Measurements from ENCODE around the gene PRR5L. TPM values are rescaled to one million over a fixed set of nuclear protein-coding genes. Genes with fewer than 3 reads are reported as not detected.

PRR5L gene
- polyA plus RNA-seq, 1 of the 3 experiments (the other 2 are of a cell fraction), result 0.46 TPM

DNA sequence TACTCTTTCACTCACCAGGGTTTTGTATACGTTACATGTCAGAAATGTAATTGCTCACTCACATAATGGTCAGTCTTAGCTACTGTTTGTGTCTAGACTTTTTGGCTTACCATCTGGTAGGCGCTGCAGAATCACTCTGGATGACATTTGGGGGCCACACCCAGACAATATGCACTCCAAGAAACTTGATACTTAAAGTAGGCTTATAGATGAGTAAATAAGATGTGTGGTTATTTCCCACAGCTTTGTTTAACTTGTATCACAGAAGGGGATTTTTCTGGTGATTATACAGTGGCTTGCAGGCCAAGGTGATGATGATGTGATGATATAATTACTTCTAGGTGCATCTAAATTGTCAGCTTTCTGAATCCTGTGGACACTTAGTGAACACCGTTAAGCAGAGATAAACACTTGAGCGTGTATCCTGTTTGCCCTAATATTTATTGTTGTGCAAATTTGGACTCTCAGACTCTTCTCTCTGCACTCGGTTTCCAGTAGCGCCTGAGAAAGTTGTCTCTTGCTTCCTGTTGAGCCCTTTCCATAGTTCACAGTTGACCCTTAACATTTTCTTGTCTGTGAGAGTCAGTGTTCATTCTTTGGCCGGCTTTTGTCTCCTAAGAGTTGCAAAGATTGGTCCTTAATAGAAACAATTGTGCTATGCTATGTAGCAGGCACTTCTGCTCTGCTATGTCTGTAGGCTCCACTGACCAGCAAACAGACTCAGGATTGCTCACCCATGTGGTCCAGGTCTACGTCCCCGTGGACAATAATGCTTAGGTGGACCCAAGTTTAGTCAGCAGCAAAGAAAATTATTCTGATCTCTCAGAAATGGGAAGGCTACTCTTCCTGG is 89.3 kb downstream of the PRR5L start:
- H4K20me1 ChIP-seq (ENCODE audit: insufficient read depth), result no peaks in the 10 kb centered on the region
- no peak overlapping the region for H3K4me3 ChIP-seq (ENCODE audit: low read depth in 2 of 2, low read length in 1 of 2)
- 61% methylated on average over 9 of the region's 9 CpGs for WGBS (ENCODE audit: low lambda C conversion rate)
- no peaks in the 10 kb centered on the region for H3K9me3 ChIP-seq
- TF ChIP-seq FOXJ3 (CRISPR knock-in tag; IDR thresholded peaks at IDR 0.05) (no peak), MXI1 (IDR thresholded peaks at IDR 0.05; ENCODE audit: low read depth, low read length) (no peak), FOSL2 (IDR thresholded peaks at IDR 0.05; ENCODE audit: borderline replicate concordance, low read depth) (no peak), RXRA (IDR thresholded peaks at IDR 0.05; ENCODE audit: borderline replicate concordance, low read depth) (no peak), GATA2 (CRISPR knock-in tag; IDR thresholded peaks at IDR 0.05) (no peak)
- TF ChIP-seq, protein P1, sequence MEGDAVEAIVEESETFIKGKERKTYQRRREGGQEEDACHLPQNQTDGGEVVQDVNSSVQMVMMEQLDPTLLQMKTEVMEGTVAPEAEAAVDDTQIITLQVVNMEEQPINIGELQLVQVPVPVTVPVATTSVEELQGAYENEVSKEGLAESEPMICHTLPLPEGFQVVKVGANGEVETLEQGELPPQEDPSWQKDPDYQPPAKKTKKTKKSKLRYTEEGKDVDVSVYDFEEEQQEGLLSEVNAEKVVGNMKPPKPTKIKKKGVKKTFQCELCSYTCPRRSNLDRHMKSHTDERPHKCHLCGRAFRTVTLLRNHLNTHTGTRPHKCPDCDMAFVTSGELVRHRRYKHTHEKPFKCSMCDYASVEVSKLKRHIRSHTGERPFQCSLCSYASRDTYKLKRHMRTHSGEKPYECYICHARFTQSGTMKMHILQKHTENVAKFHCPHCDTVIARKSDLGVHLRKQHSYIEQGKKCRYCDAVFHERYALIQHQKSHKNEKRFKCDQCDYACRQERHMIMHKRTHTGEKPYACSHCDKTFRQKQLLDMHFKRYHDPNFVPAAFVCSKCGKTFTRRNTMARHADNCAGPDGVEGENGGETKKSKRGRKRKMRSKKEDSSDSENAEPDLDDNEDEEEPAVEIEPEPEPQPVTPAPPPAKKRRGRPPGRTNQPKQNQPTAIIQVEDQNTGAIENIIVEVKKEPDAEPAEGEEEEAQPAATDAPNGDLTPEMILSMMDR (IDR thresholded peaks at IDR 0.05), result no peak
- TF ChIP-seq, protein P2, sequence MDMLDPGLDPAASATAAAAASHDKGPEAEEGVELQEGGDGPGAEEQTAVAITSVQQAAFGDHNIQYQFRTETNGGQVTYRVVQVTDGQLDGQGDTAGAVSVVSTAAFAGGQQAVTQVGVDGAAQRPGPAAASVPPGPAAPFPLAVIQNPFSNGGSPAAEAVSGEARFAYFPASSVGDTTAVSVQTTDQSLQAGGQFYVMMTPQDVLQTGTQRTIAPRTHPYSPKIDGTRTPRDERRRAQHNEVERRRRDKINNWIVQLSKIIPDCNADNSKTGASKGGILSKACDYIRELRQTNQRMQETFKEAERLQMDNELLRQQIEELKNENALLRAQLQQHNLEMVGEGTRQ (IDR thresholded peaks at IDR 0.05; ENCODE audit: borderline replicate concordance, low read depth, low read length), result no peak
- ChIA-PET CTCF (interaction anchor here (1.3 kb wide), 1 partner anchor 8 kb away, joined by 3 read pairs; no protein-coding TSS in a partner anchor), POLR2A (no interaction called here)
- no peaks in the 10 kb centered on the region for H3K27me3 ChIP-seq (ENCODE audit: insufficient read depth)
- no peaks in the 10 kb centered on the region; a peak in 1 of 4 replicates for H3K4me1 ChIP-seq (ENCODE audit: control insufficient read depth in 1 of 2, insufficient read depth in 2 of 2, low read depth in 1 of 2, low read length in 1 of 2)
- H3K27ac ChIP-seq (ENCODE audit: low read depth in 2 of 2, low read length in 1 of 2), result no peak overlapping the region
- H3K4me2 ChIP-seq, result no peak overlapping the region
- no peak overlapping the region for H2AFZ ChIP-seq (ENCODE audit: low read depth)
- H3F3A ChIP-seq (replicated peaks; ENCODE audit: insufficient read depth), result no peaks in the 10 kb centered on the region
- no peak overlapping the region for H3K9ac ChIP-seq
- no peaks in the 10 kb centered on the region for H3K36me3 ChIP-seq (replicated peaks in 1 of 2; ENCODE audit: control insufficient read depth in 1 of 2, insufficient read depth in 2 of 2, low read length in 1 of 2)
- H3K9me2 ChIP-seq, result no peaks in the 10 kb centered on the region
- DNase-seq, result no peak
- no peaks in the 10 kb centered on the region for H3K79me2 ChIP-seq (ENCODE audit: insufficient read depth)

DNA sequence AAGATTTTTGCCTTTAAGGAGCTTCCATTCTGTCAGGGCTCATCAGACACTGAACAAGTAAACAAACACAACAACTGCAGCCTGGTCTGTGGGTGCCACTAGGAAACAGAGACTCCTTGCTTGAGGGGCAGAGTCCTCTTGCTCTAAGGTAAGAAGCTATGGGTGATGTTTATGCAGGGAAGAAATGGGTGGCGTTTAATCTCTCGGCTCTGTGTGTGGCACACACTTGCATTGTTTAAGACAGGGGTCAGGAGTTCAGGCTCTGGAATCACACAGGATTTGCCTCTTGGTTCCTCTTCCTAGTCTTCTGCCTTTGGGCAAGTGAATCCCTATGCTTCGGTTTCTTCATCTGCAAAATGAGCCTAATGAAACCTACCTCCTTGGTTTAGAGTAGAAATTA is 90.3 kb downstream of the PRR5L start:
- Histone ChIP-seq H4K20me1 (ENCODE audit: insufficient read depth) (no peaks in the 10 kb centered on the region), H3K4me2 (no peak overlapping the region), H3K4me3 (ENCODE audit: low read depth in 2 of 2, low read length in 1 of 2) (no peak overlapping the region), H3K36me3 (replicated peaks in 1 of 2; ENCODE audit: control insufficient read depth in 1 of 2, insufficient read depth in 2 of 2, low read length in 1 of 2) (no peaks in the 10 kb centered on the region), H3K9ac (no peak overlapping the region), H3K4me1 (ENCODE audit: control insufficient read depth in 1 of 2, insufficient read depth in 2 of 2, low read depth in 1 of 2, low read length in 1 of 2) (no peaks in the 10 kb centered on the region), H3K79me2 (ENCODE audit: insufficient read depth) (no peaks in the 10 kb centered on the region), H2AFZ (ENCODE audit: low read depth) (no peak overlapping the region), H3K9me3 (no peaks in the 10 kb centered on the region), H3K27ac (ENCODE audit: low read depth in 2 of 2, low read length in 1 of 2) (no peak overlapping the region), H3F3A (replicated peaks; ENCODE audit: insufficient read depth) (no peaks in the 10 kb centered on the region), H3K9me2 (no peaks in the 10 kb centered on the region), H3K27me3 (ENCODE audit: insufficient read depth) (no peaks in the 10 kb centered on the region)
- DNase-seq, result no peak
- WGBS (ENCODE audit: low lambda C conversion rate), result 73% methylated on average over 3 of the region's 3 CpGs
- CTCF ChIA-PET, result interaction anchor here (1.3 kb wide), 1 partner anchor 9 kb away, joined by 3 read pairs; no protein-coding TSS in a partner anchor
- POLR2A ChIA-PET, result no interaction called here
- no peak for TF ChIP-seq TCF12 (IDR thresholded peaks at IDR 0.05)
- no peak for TF ChIP-seq SMC3 (IDR thresholded peaks at IDR 0.05; ENCODE audit: low read depth, low read length)
- no peak for TF ChIP-seq TAF1 (IDR thresholded peaks at IDR 0.05; ENCODE audit: borderline replicate concordance, low read depth, low read length)
- no peak for TF ChIP-seq MEF2A (IDR thresholded peaks at IDR 0.05; ENCODE audit: borderline replicate concordance, low read depth)
- TF ChIP-seq EZH2phosphoT487 (IDR thresholded peaks at IDR 0.05; ENCODE audit: borderline replicate concordance, low read depth), result no peak
- no peak for TF ChIP-seq TEAD4 (IDR thresholded peaks at IDR 0.05; ENCODE audit: borderline replicate concordance, insufficient read depth)
- no peak for TF ChIP-seq GABPA (IDR thresholded peaks at IDR 0.05; ENCODE audit: low read depth)
- TF ChIP-seq, protein P2 (IDR thresholded peaks at IDR 0.05; ENCODE audit: borderline replicate concordance, low read depth, low read length), result no peak
- TF ChIP-seq NFIC (IDR thresholded peaks at IDR 0.05; ENCODE audit: borderline replicate concordance), result no peak
- TF ChIP-seq GATA2 (CRISPR knock-in tag; IDR thresholded peaks at IDR 0.05), result no peak
- TF ChIP-seq, protein P3, sequence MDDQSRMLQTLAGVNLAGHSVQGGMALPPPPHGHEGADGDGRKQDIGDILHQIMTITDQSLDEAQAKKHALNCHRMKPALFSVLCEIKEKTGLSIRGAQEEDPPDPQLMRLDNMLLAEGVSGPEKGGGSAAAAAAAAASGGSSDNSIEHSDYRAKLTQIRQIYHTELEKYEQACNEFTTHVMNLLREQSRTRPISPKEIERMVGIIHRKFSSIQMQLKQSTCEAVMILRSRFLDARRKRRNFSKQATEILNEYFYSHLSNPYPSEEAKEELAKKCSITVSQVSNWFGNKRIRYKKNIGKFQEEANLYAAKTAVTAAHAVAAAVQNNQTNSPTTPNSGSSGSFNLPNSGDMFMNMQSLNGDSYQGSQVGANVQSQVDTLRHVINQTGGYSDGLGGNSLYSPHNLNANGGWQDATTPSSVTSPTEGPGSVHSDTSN (IDR thresholded peaks at IDR 0.05), result no peak
- no peak for TF ChIP-seq RFX5 (IDR thresholded peaks at IDR 0.05; ENCODE audit: low read length)
- TF ChIP-seq FOSL2 (IDR thresholded peaks at IDR 0.05; ENCODE audit: borderline replicate concordance, low read depth), result no peak
- TF ChIP-seq, protein P4, sequence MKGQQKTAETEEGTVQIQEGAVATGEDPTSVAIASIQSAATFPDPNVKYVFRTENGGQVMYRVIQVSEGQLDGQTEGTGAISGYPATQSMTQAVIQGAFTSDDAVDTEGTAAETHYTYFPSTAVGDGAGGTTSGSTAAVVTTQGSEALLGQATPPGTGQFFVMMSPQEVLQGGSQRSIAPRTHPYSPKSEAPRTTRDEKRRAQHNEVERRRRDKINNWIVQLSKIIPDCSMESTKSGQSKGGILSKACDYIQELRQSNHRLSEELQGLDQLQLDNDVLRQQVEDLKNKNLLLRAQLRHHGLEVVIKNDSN (IDR thresholded peaks at IDR 0.05; ENCODE audit: borderline replicate concordance, low read depth), result no peak

Data from SK-N-SH (cell line).